Measurements from ENCODE around the gene SRGAP3. TPM values are rescaled to one million over a fixed set of nuclear protein-coding genes. Genes with fewer than 3 reads are reported as not detected.

Gene SRGAP3
- total RNA-seq, 1 donor = 2.5 TPM

- Histone ChIP-seq H3K36me3 (ENCODE audit: insufficient read depth, low read length) (no peaks in the 10 kb centered on the region), H3K27me3 (ENCODE audit: insufficient read depth, low read length) (no peaks in the 10 kb centered on the region), H3K9me3 (ENCODE audit: low read depth, low read length) (no peaks in the 10 kb centered on the region), H3K4me2 (ENCODE audit: insufficient read depth, low read length) (no peak overlapping the region), H3K27ac (ENCODE audit: low read depth, low read length) (no peak overlapping the region), H4K20me1 (ENCODE audit: insufficient read depth, low read length) (no peaks in the 10 kb centered on the region), H3K79me2 (ENCODE audit: insufficient read depth, low read length) (no peaks in the 10 kb centered on the region), H3K4me3 (ENCODE audit: insufficient read depth, low read length) (no peak overlapping the region), H2AFZ (ENCODE audit: low read length) (no peak overlapping the region), H3K4me1 (ENCODE audit: insufficient read depth, low read length) (peaks cover 11% of the 10 kb centered on the region)
- TF ChIP-seq CTCF (IDR thresholded peaks at IDR 0.05; ENCODE audit: extremely low read depth, low read depth, low read length) = no peak
- no peak for DNase-seq (ENCODE audit: insufficient read length, low spot score, missing footprints)
These were observed 173.7 kb downstream of the SRGAP3 start for GRCh38 chr3:9075762-9076161.

- TF ChIP-seq CTCF (IDR thresholded peaks at IDR 0.05; ENCODE audit: extremely low read depth, low read depth, low read length) = no peak
These were observed 175.4 kb downstream of the SRGAP3 start for GRCh38 chr3:9074079-9074478.

GRCh38 chr3:9072667-9073009 lies 176.8 kb downstream of the SRGAP3 start:
- Histone ChIP-seq H3K79me2 (ENCODE audit: insufficient read depth, low read length) (no peaks in the 10 kb centered on the region), H2AFZ (ENCODE audit: low read length) (no peak overlapping the region), H3K4me1 (ENCODE audit: insufficient read depth, low read length) (peaks cover 11% of the 10 kb centered on the region), H3K4me2 (ENCODE audit: insufficient read depth, low read length) (no peak overlapping the region), H3K27me3 (ENCODE audit: insufficient read depth, low read length) (peaks cover 4% of the 10 kb centered on the region), H3K9me3 (ENCODE audit: low read depth, low read length) (no peaks in the 10 kb centered on the region), H3K36me3 (ENCODE audit: insufficient read depth, low read length) (no peaks in the 10 kb centered on the region), H4K20me1 (ENCODE audit: insufficient read depth, low read length) (no peaks in the 10 kb centered on the region), H3K4me3 (ENCODE audit: insufficient read depth, low read length) (no peak overlapping the region), H3K27ac (ENCODE audit: low read depth, low read length) (no peak overlapping the region)
- no peak for TF ChIP-seq CTCF (IDR thresholded peaks at IDR 0.05; ENCODE audit: extremely low read depth, low read depth, low read length)
- DNase-seq (ENCODE audit: insufficient read length, low spot score, missing footprints) = no peak

More at GRCh38 chr3:9074079-9074478, 175.4 kb downstream of the SRGAP3 start:
- H3K4me2 ChIP-seq (ENCODE audit: insufficient read depth, low read length) = no peak overlapping the region
- no peak overlapping the region for H3K4me3 ChIP-seq (ENCODE audit: insufficient read depth, low read length)
- H4K20me1 ChIP-seq (ENCODE audit: insufficient read depth, low read length) = no peaks in the 10 kb centered on the region
- H3K4me1 ChIP-seq (ENCODE audit: insufficient read depth, low read length) = peaks cover 11% of the 10 kb centered on the region
- no peak overlapping the region for H3K27ac ChIP-seq (ENCODE audit: low read depth, low read length)
- no peak overlapping the region for H2AFZ ChIP-seq (ENCODE audit: low read length)
- no peaks in the 10 kb centered on the region for H3K36me3 ChIP-seq (ENCODE audit: insufficient read depth, low read length)
- H3K27me3 ChIP-seq (ENCODE audit: insufficient read depth, low read length) = peaks cover 4% of the 10 kb centered on the region
- H3K79me2 ChIP-seq (ENCODE audit: insufficient read depth, low read length) = no peaks in the 10 kb centered on the region
- no peaks in the 10 kb centered on the region for H3K9me3 ChIP-seq (ENCODE audit: low read depth, low read length)
- no peak for DNase-seq (ENCODE audit: insufficient read length, low spot score, missing footprints)

- Histone ChIP-seq H3K79me2 (ENCODE audit: insufficient read depth, low read length) (no peaks in the 10 kb centered on the region), H3K27ac (ENCODE audit: low read depth, low read length) (no peak overlapping the region)
- DNase-seq (ENCODE audit: insufficient read length, low spot score, missing footprints) = no peak
These were observed 177.3 kb downstream of the SRGAP3 start for GRCh38 chr3:9071936-9072666.

More at GRCh38 chr3:9071936-9072666, 177.3 kb downstream of the SRGAP3 start:
- no peak overlapping the region for H2AFZ ChIP-seq (ENCODE audit: low read length)
- peaks cover 11% of the 10 kb centered on the region for H3K4me1 ChIP-seq (ENCODE audit: insufficient read depth, low read length)
- no peaks in the 10 kb centered on the region for H4K20me1 ChIP-seq (ENCODE audit: insufficient read depth, low read length)
- H3K4me3 ChIP-seq (ENCODE audit: insufficient read depth, low read length) = no peak overlapping the region
- H3K4me2 ChIP-seq (ENCODE audit: insufficient read depth, low read length) = no peak overlapping the region
- H3K9me3 ChIP-seq (ENCODE audit: low read depth, low read length) = no peaks in the 10 kb centered on the region
- TF ChIP-seq CTCF (IDR thresholded peaks at IDR 0.05; ENCODE audit: extremely low read depth, low read depth, low read length) = no peak
- no peaks in the 10 kb centered on the region for H3K36me3 ChIP-seq (ENCODE audit: insufficient read depth, low read length)
- peaks cover 4% of the 10 kb centered on the region for H3K27me3 ChIP-seq (ENCODE audit: insufficient read depth, low read length)
